ENCODE results near the gene GDF10.

- TF ChIP-seq POLR2A (IDR thresholded peaks at IDR 0.05) (no peak), CTCF (IDR thresholded peaks at IDR 0.05) (no peak)
These were observed 43.2 kb upstream of the GDF10 start for GRCh38 chr10:47256751-47257336.

Measured in vagina (tissue), 2 donors.